Duodenal mucosa (tissue), 2 donors: Measurements from ENCODE around the gene CUL2.

Experiments
- H3K27ac ChIP-seq: one replicate; pipeline ENCODE4 v1.7.0; 2013; ENCODE audit warnings: low read depth, low read length
- H3K27me3 ChIP-seq, 2 donors: one replicate each; pipeline ENCODE4 v1.7.0; 2013; ENCODE audit warnings: low read length in 2 of 2, control low read depth in 1 of 2; ENCODE audit not compliant: insufficient read depth in 2 of 2, control insufficient read depth in 1 of 2
- H3K36me3 ChIP-seq, 2 donors: one replicate each; pipeline ENCODE4 v1.7.0; 2013; ENCODE audit warnings: low read length in 2 of 2, control low read depth in 1 of 2; ENCODE audit not compliant: insufficient read depth in 2 of 2, control insufficient read depth in 1 of 2
- H3K4me1 ChIP-seq, 2 donors: one replicate each; pipeline ENCODE4 v1.7.0; 2013; ENCODE audit warnings: low read length in 2 of 2, control low read depth in 1 of 2; ENCODE audit not compliant: insufficient read depth in 2 of 2, control insufficient read depth in 1 of 2
- H3K4me3 ChIP-seq, 2 donors: one replicate each; pipeline ENCODE4 v1.7.0; 2013; ENCODE audit warnings: low read length in 2 of 2, low read depth in 1 of 2
- H3K9ac ChIP-seq, 2 donors: one replicate each; pipeline ENCODE4 v1.7.0; 2013; ENCODE audit warnings: low read length in 2 of 2, low read depth in 1 of 2
- H3K9me3 ChIP-seq, 2 donors: one replicate each; pipeline ENCODE4 v1.7.0; 2013; ENCODE audit warnings: low read length in 2 of 2, control low read depth in 1 of 2; ENCODE audit not compliant: control insufficient read depth in 1 of 2

Gene CUL2

DNA sequence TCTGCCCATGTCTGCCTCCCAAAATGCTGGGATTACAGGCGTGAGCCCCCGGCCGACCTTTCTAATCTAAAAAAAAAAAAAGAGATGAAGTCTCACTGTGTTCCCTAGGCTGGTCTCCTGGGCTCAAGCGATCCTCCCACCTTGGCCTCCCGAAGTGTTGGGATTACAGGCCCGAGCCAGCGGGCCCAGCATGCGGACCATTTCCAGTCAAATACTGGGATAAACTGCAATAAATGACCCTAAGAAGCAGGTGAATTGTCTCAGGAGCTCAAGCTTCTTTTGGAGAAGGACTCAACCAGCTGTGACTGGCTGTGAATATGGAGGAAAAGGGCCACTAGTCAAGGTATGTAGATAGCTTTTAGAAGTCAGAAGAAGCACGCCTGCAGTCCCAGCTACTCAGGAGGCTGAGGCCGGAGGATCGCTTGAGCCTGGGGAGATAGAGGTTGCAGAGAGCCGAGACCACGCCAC, 36.0 kb upstream of the CUL2 start:
- Histone ChIP-seq H3K9me3 (no peaks in the 10 kb centered on the region), H3K9ac (peak overlapping the region; percentile 60 to 78), H3K27me3 (no peaks in the 10 kb centered on the region), H3K36me3 (no peaks in the 10 kb centered on the region), H3K27ac (peak overlapping the region; percentile 60), H3K4me1 (peaks cover 7 to 11% of the 10 kb centered on the region in 2 donors), H3K4me3 (peak overlapping the region; percentile 82 to 89)

DNA sequence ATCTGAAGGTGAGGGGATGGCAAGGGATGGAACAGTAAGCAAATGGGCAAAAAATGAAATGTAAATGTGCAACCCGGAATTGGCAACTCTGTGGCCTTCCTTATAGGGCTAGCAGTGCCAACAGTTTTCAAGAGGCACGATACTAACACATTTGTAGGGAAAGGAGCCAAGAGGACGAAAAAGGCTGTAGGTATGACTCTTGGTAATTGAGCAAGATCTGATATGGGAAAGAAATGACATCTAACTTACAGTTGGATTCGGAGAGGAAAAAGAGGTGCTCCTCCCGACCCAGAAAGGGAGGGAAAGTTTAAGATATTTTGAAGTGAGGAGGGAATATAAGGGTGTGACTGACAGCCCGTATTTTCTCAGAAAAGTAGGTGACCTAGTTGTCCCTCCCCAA, 34.4 kb upstream of the CUL2 start:
- no peaks in the 10 kb centered on the region for H3K9me3 ChIP-seq
- peaks cover 7 to 9% of the 10 kb centered on the region in 2 donors for H3K4me1 ChIP-seq
- H3K9ac ChIP-seq = no peak overlapping the region
- H3K27me3 ChIP-seq = no peaks in the 10 kb centered on the region
- H3K4me3 ChIP-seq = no peak overlapping the region
- H3K36me3 ChIP-seq = no peaks in the 10 kb centered on the region
- no peak overlapping the region for H3K27ac ChIP-seq

DNA sequence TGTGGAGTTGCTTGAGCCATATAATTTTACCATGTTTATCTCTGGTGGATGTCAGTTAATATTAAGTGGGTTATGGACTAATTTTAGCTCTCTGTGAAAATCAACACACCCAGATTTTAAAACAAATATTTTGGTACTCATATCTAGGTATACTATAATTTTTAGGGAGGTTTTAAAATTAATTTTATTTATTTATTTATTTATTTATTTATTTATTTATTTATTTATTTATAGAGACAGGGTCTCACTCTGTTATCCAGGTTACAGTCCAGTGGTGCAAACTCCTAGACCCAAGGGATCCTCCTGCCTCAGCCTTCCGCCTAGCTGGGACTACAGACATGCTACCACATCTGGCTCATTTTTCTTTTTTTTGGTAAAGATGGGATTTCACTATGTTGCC, 29.2 kb upstream of the CUL2 start:
- Histone ChIP-seq H3K4me3 (no peak overlapping the region), H3K9ac (no peak overlapping the region), H3K9me3 (no peaks in the 10 kb centered on the region), H3K27ac (no peak overlapping the region), H3K36me3 (no peaks in the 10 kb centered on the region), H3K27me3 (no peaks in the 10 kb centered on the region), H3K4me1 (no peaks in the 10 kb centered on the region)

DNA sequence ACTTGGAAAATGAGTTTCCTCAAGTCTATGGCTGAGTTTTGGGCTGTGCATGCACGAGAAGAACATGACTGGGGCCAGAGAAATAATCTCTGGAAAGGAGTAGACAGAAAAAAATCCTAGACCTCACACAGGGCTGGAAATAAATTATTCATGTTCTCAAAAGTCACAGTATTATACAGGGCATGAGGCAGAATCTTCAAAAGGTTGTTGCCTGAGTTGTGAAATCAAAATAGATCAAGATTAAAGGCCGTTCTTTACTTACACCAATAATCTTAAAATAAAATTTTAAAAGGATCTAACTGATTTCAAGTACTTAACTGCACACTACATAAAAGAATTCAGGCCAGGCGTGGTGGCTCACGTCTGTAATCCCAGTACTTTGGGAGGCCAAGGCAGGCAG, 22.4 kb upstream of the CUL2 start:
- H3K9ac ChIP-seq = no peak overlapping the region
- H3K4me1 ChIP-seq = no peaks in the 10 kb centered on the region
- H3K9me3 ChIP-seq = no peaks in the 10 kb centered on the region
- no peaks in the 10 kb centered on the region for H3K36me3 ChIP-seq
- no peak overlapping the region for H3K27ac ChIP-seq
- H3K27me3 ChIP-seq = no peaks in the 10 kb centered on the region
- no peak overlapping the region for H3K4me3 ChIP-seq

DNA sequence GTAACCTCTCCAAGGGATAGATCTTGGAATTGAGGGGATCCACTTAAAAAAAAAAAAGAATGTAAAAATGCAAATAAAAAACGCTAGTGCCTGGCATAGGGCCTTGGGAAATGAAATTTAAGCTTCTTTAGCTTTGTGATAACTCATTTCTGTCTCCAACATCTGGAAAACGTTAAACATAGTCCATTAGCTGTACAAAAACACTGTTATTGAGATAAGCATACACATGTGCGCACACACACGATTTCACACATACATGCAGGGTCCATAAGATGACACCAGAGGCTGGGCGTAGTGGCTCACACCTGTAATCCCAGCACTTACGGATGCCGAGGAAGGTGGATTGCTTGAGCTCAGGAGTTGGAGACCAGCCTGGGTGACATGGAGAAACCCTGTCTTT, 13.7 kb upstream of the CUL2 start:
- Histone ChIP-seq H3K4me3 (no peak overlapping the region), H3K9me3 (no peaks in the 10 kb centered on the region), H3K27ac (no peak overlapping the region), H3K36me3 (no peaks in the 10 kb centered on the region), H3K27me3 (no peaks in the 10 kb centered on the region), H3K4me1 (no peaks in the 10 kb centered on the region), H3K9ac (no peak overlapping the region)

DNA sequence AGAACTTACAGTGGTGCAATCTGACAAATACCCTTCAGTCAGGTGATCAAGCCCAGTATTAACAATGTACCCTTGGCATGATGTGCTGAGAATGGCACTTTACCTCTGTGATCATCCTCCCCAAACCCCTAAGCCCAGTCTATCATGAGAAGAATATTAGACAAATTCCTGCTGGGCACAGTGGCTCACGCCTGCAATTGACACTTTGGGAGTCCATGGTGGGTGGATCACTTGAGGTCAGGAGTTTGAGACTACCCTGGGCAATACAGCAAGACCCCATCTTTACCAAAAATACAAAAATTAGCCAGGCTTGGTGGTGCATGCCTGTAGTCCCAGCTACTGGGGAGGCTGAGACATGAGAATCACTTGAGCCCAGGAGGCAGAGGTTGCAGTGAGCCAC, 7.4 kb upstream of the CUL2 start:
- H3K27ac ChIP-seq = no peak overlapping the region
- H3K9me3 ChIP-seq = peaks cover 0 to 3% of the 10 kb centered on the region in 2 donors
- H3K9ac ChIP-seq = no peak overlapping the region
- H3K27me3 ChIP-seq = no peaks in the 10 kb centered on the region
- no peak overlapping the region for H3K4me3 ChIP-seq
- H3K36me3 ChIP-seq = no peaks in the 10 kb centered on the region
- no peaks in the 10 kb centered on the region for H3K4me1 ChIP-seq

DNA sequence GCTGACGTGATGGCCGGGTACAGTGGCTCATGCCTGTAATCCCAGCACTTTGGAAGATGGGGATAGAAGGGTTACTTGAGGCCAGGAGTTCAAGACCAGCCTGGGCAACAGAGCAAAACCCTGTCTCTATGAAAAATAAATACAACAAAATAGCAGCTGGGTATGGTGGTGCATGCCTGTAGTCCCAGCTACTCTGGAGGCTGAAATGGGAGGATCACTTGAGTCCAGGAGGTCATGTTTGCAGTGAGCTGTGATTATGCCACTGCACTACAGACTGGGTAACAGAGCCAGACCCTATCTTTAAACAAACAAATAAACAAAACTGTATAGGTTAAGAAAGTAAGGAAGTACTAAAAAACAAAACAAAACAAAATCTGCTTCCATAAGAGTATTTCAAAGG, 6.2 kb upstream of the CUL2 start:
- no peak overlapping the region for H3K9ac ChIP-seq
- H3K9me3 ChIP-seq = peaks cover 0 to 3% of the 10 kb centered on the region in 2 donors
- no peak overlapping the region for H3K27ac ChIP-seq
- no peaks in the 10 kb centered on the region for H3K4me1 ChIP-seq
- H3K27me3 ChIP-seq = no peaks in the 10 kb centered on the region
- H3K36me3 ChIP-seq = no peaks in the 10 kb centered on the region
- H3K4me3 ChIP-seq = no peak overlapping the region

DNA sequence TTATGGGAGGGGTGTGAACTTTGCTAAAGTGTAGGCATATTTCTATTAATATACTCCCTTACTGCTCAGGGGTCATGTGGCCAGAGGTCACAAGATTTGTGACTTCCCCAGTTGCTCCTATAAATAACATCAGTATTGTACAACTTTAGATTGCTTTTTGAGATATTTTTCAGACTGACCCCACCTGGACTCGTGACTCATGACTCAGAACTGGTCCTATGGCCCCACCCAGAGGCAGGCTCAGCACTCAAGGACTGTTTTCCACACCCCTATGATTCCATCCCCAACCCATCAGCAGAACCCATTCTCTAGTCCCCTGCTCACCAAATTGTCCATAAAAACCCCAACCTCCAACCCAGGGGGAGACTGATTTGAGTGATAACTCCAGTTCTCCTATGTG, 2.7 kb upstream of the CUL2 start:
- H3K4me1 ChIP-seq = peaks cover 16% of the 10 kb centered on the region in 2 donors
- no peak overlapping the region for H3K4me3 ChIP-seq
- H3K27ac ChIP-seq = no peak overlapping the region
- peaks cover 0 to 3% of the 10 kb centered on the region in 2 donors for H3K9me3 ChIP-seq
- no peaks in the 10 kb centered on the region for H3K36me3 ChIP-seq
- H3K27me3 ChIP-seq = no peaks in the 10 kb centered on the region
- H3K9ac ChIP-seq = no peak overlapping the region

DNA sequence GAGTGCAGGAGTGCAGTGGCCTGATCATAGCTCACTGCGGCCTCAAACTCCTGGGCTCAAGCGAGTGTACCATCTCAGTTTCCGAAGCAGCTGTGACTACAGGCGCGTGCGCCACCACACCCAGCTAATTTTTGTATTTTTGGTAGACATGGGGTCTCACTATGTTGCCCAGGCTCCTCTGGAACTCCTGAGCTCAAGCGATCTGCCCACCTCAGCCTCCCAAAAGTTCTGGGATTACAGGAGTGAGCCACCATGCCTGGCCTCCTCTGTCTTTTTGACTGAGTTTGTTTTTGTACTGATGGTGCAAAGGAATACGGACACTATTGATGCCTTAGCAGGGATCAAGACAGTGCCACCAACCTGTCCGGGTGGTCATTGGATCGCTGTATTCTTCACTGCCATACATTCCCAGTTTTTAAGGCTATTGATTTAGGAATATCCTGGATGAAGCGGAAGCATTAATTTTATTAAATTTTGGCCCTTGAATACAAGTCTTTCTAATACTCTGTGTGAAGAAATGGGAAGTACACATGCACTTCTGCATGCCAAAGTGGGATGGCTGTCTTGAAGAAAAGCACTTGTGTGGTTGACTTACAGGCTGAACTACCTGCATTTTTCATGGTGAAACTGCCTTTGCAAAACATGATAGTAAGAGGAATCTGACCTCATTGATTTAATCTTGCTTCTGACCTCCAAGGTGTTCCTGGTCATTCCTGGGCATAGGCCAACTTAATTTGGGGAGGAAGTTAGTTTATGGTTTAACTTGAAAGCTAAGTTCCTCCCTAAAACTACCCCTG, 2.1 kb upstream of the CUL2 start:
- no peak overlapping the region for H3K4me3 ChIP-seq
- H3K27ac ChIP-seq = no peak overlapping the region
- no peak overlapping the region for H3K9ac ChIP-seq
- no peaks in the 10 kb centered on the region for H3K27me3 ChIP-seq
- H3K9me3 ChIP-seq = peaks cover 0 to 3% of the 10 kb centered on the region in 2 donors
- H3K4me1 ChIP-seq = peaks cover 16% of the 10 kb centered on the region in 2 donors
- no peaks in the 10 kb centered on the region for H3K36me3 ChIP-seq

DNA sequence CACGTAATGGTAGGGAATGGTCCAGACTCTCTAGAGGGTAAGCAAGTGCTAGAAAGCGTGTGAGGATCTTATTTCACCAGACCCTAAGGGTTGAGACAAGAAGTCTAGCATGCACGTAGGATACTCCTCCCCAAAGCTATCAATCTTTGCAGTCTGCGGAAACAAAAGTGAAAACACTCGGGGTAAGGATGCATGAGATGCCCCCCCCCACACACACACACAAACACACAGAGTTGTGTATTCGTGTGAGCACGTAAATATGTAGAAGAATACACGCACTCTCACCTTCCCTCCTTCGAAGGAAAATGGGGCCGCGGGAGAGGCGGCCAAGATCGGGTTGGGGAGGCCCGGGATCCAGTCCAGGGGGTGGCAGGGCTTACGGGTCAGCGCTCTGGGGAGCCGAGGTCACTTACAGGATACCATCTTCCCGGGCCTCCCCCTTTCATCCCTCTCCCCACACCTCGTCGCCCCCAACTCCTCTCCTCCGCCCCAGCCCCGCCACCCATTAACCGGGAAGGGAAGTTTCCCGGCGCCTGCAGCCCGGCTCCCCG, 455 bp downstream of the CUL2 start:
- Histone ChIP-seq H3K36me3 (no peaks in the 10 kb centered on the region), H3K4me3 (peak overlapping the region; percentile 75 to 96), H3K27me3 (no peaks in the 10 kb centered on the region), H3K27ac (peak overlapping the region; percentile 91), H3K4me1 (peaks cover 16% of the 10 kb centered on the region in 2 donors), H3K9me3 (peaks cover 0 to 3% of the 10 kb centered on the region in 2 donors), H3K9ac (peak overlapping the region; percentile 48 to 73)
